Sigmoid colon (tissue), 4 donors: ENCODE results near the gene CCR7.

Experiments
- CTCF ChIP-seq, 4 experiments: fragments of 450-650 bp in 3 of 4; fragments of 200-600 bp in 1 of 4; IDR thresholded peaks; one replicate each; pipeline ENCODE4 v1.5.1; 2016 to 2019; ENCODE audit warnings: antibody characterized with exemption in 4 of 4, mild to moderate bottlenecking in 3 of 4, moderate library complexity in 2 of 4
- EP300 ChIP-seq, 4 donors: sonication (generic); formaldehyde crosslinking; IDR thresholded peaks; one replicate each; pipeline ENCODE4 v1.6.1; 2017; ENCODE audit warnings: antibody characterized with exemption in 4 of 4
- POLR2AphosphoS5 ChIP-seq, 4 donors: sonication (generic); formaldehyde crosslinking; IDR thresholded peaks; one replicate each; pipeline ENCODE4 v1.6.1; 2017; ENCODE audit warnings: antibody characterized with exemption in 4 of 4

GRCh38 chr17:40588552-40588951 lies 23.3 kb upstream of the CCR7 start:
- TF ChIP-seq CTCF (IDR thresholded peaks at IDR 0.05) (no peak), EP300 (IDR thresholded peaks at IDR 0.05) (no peak), POLR2AphosphoS5 (IDR thresholded peaks at IDR 0.05) (no peak)
